HepG2 (cell line): ENCODE measurements around the gene ITCH. TPM values are rescaled to one million over a fixed set of nuclear protein-coding genes. Genes with fewer than 3 reads are reported as not detected.

Experiments used
- CREM ChIP-seq, 2 experiments: sonication (generic) in 1 of 2; formaldehyde crosslinking in 1 of 2; IDR thresholded peaks; 2 replicates each; pipeline versions ENCODE4 v1.4.0 to v1.6.1; 2016 to 2020; ENCODE audit warnings: antibody characterized with exemption in 1 of 2, mild to moderate bottlenecking in 1 of 2, missing genetic modification reagents in 1 of 2
- NCOR1 ChIP-seq: fragments of 200-600 bp; sonication (generic); IDR thresholded peaks from 2 replicates; pipeline ENCODE4 v1.7.0; 2017; ENCODE audit warnings: antibody characterized with exemption, low read length, borderline replicate concordance
- NKX3-1 ChIP-seq: sonication (generic); formaldehyde crosslinking; IDR thresholded peaks from 2 replicates; pipeline ENCODE4 v1.5.0; 2020; ENCODE audit warnings: missing genetic modification reagents
- PITX1 ChIP-seq: sonication (generic); formaldehyde crosslinking; IDR thresholded peaks from 2 replicates; pipeline ENCODE4 v1.5.1; 2020; ENCODE audit warnings: mild to moderate bottlenecking, missing genetic modification reagents
- PTBP1 ChIP-seq: fragments of 200-400 bp; formaldehyde crosslinking; IDR thresholded peaks from 2 replicates; pipeline ENCODE4 v1.6.1; 2018; ENCODE audit warnings: low read length, low read depth; ENCODE audit not compliant: poor library complexity, severe bottlenecking
- SATB2 ChIP-seq: sonication (generic); formaldehyde crosslinking; IDR thresholded peaks from 2 replicates; pipeline ENCODE4 v1.5.0; 2020; ENCODE audit warnings: missing genetic modification reagents
- STAG1 ChIP-seq: sonication (generic); formaldehyde crosslinking; IDR thresholded peaks from 2 replicates; pipeline ENCODE4 v1.4.0; 2020; ENCODE audit warnings: missing genetic modification reagents
- TBX2 ChIP-seq: sonication (generic); formaldehyde crosslinking; IDR thresholded peaks from 2 replicates; pipeline ENCODE4 v1.5.0; 2020; ENCODE audit warnings: missing genetic modification reagents, mild to moderate bottlenecking, borderline replicate concordance
- YEATS4 ChIP-seq: sonication (generic); formaldehyde crosslinking; IDR thresholded peaks from 2 replicates; pipeline ENCODE4 v1.4.0; 2020; ENCODE audit warnings: missing genetic modification reagents, borderline replicate concordance
- ZBTB7B ChIP-seq: sonication (generic); formaldehyde crosslinking; IDR thresholded peaks from 2 replicates; pipeline ENCODE4 v1.4.0; 2020; ENCODE audit warnings: missing genetic modification reagents
- ZFY ChIP-seq: sonication (generic); formaldehyde crosslinking; IDR thresholded peaks from 2 replicates; pipeline ENCODE4 v1.4.0; 2020; ENCODE audit warnings: missing genetic modification reagents
- ZNF121 ChIP-seq: sonication (generic); formaldehyde crosslinking; IDR thresholded peaks from 2 replicates; pipeline ENCODE4 v1.5.0; 2020; ENCODE audit warnings: mild to moderate bottlenecking, missing genetic modification reagents
- ZNF235 ChIP-seq: sonication (generic); formaldehyde crosslinking; IDR thresholded peaks from 2 replicates; pipeline ENCODE4 v1.8.1; 2023; ENCODE audit warnings: mild to moderate bottlenecking, missing genetic modification reagents, borderline replicate concordance
- ZNF331 ChIP-seq: sonication (generic); formaldehyde crosslinking; IDR thresholded peaks from 2 replicates; pipeline ENCODE4 v1.4.0; 2020; ENCODE audit warnings: missing genetic modification reagents
- polyA plus RNA-seq, 8 experiments: library from polyadenylated mRNA; depleted of rRNA in 3 of 8; stranded (reverse) in 7 of 8; unstranded in 1 of 8; fragments of >200 nt; fragmentation: Illumina TruSeq in 4 of 8; extraction: Trizol in 4 of 8; gene quantifications; 2 replicates each; pipeline versions ENCODE4 v1.2.1 to v1.2.3, GENCODE V29; 2011 to 2016; ENCODE audit warnings: low read depth in 4 of 8, missing spikeins in 1 of 8, mixed read lengths in 1 of 8; ENCODE audit not compliant: insufficient read depth in 1 of 8
- total RNA-seq, 5 experiments: library from RNA; depleted of rRNA; stranded (reverse); fragments of >200 nt; fragmentation: Illumina TruSeq; extraction: Trizol; gene quantifications; 2 replicates each; pipeline ENCODE4 v1.2.3, GENCODE V29; 2016; ENCODE audit warnings: low read depth in 1 of 5
- TF ChIP-seq, protein P1 (sequence below): IDR thresholded peaks from 2 replicates; pipeline ENCODE4 v1.6.1; 2016
- TF ChIP-seq, protein P2 (sequence below): sonication (generic); formaldehyde crosslinking; IDR thresholded peaks from 2 replicates; pipeline ENCODE4 v1.8.0; 2022; ENCODE audit warnings: mild to moderate bottlenecking, missing genetic modification reagents
- TF ChIP-seq, protein P3 (sequence below): conservative IDR thresholded peaks from 2 replicates; pipeline ENCODE4 v1.6.1; 2018; ENCODE audit warnings: missing genetic modification reagents
- TF ChIP-seq, protein P4 (sequence below): sonication (generic); formaldehyde crosslinking; IDR thresholded peaks from 2 replicates; pipeline ENCODE4 v1.4.0; 2020; ENCODE audit warnings: missing genetic modification reagents, borderline replicate concordance
- TF ChIP-seq, protein P5 (sequence below): sonication (generic); formaldehyde crosslinking; IDR thresholded peaks from 2 replicates; pipeline ENCODE4 v1.5.1; 2020; ENCODE audit warnings: missing genetic modification reagents, mild to moderate bottlenecking, borderline replicate concordance
- TF ChIP-seq, protein P6 (sequence below): sonication (generic); formaldehyde crosslinking; IDR thresholded peaks from 2 replicates; pipeline ENCODE4 v1.4.0; 2020; ENCODE audit warnings: missing genetic modification reagents

ITCH gene
- total and polyA plus RNA-seq, 2 of the 13 experiments (the other 11 are each of a cell fraction or from before 2014, with no cell fraction given): 20.5 to 112 TPM

DNA sequence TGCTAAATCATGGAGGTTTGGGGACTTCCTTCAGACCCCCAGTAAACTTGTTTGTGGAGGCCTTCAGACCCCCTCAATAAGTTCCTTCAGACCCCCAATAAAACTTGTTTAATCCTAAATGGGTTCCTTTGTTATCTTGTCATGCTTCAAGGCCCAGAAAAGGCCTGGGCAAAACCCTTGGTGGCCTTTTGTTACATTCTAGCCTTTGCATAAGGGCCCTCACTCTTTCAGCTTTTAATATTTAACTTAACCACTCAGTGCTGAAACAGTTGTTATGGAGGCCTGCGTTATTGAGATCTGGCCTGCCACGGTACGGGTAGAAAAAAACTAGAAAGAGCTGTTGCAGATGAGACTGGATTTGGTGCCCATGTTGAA, 148.8 kb downstream of the ITCH start (continued):
- TF ChIP-seq, protein P1, sequence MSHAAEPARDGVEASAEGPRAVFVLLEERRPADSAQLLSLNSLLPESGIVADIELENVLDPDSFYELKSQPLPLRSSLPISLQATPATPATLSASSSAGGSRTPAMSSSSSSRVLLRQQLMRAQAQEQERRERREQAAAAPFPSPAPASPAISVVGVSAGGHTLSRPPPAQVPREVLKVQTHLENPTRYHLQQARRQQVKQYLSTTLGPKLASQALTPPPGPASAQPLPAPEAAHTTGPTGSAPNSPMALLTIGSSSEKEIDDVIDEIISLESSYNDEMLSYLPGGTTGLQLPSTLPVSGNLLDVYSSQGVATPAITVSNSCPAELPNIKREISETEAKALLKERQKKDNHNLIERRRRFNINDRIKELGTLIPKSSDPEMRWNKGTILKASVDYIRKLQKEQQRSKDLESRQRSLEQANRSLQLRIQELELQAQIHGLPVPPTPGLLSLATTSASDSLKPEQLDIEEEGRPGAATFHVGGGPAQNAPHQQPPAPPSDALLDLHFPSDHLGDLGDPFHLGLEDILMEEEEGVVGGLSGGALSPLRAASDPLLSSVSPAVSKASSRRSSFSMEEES (CRISPR knock-in tag): no peak
- TF ChIP-seq ZNF235 (CRISPR knock-in tag) (no peak), PITX1 (0 out of 2 replicates have a peak, but pooled peaks have one; percentile 15), SATB2 (CRISPR knock-in tag) (no peak), STAG1 (CRISPR knock-in tag) (no peak), PTBP1 (no peak), NCOR1 (0 out of 2 replicates have a peak, but pooled peaks have one; percentile 4), ZNF331 (CRISPR knock-in tag) (peak; percentile 58), YEATS4 (peak; percentile 3; the same call in 1 of the 2 replicates), ZBTB7B (0 out of 2 replicates have a peak, but pooled peaks have one; percentile 46), CREM (IDR thresholded peaks at IDR 0.05) (peak; percentile 44), CREM (CRISPR knock-in tag; IDR thresholded peaks at IDR 0.05) (no peak), ZNF121 (CRISPR knock-in tag) (0 out of 2 replicates have a peak, but pooled peaks have one; percentile 31), NKX3-1 (no peak), ZFY (CRISPR knock-in tag) (peak; percentile 70), TBX2 (0 out of 2 replicates have a peak, but pooled peaks have one; percentile 25)
- TF ChIP-seq, protein P2, sequence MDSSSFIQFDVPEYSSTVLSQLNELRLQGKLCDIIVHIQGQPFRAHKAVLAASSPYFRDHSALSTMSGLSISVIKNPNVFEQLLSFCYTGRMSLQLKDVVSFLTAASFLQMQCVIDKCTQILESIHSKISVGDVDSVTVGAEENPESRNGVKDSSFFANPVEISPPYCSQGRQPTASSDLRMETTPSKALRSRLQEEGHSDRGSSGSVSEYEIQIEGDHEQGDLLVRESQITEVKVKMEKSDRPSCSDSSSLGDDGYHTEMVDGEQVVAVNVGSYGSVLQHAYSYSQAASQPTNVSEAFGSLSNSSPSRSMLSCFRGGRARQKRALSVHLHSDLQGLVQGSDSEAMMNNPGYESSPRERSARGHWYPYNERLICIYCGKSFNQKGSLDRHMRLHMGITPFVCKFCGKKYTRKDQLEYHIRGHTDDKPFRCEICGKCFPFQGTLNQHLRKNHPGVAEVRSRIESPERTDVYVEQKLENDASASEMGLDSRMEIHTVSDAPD: 0 out of 2 replicates have a peak, but pooled peaks have one; percentile 16
- TF ChIP-seq, protein P3, sequence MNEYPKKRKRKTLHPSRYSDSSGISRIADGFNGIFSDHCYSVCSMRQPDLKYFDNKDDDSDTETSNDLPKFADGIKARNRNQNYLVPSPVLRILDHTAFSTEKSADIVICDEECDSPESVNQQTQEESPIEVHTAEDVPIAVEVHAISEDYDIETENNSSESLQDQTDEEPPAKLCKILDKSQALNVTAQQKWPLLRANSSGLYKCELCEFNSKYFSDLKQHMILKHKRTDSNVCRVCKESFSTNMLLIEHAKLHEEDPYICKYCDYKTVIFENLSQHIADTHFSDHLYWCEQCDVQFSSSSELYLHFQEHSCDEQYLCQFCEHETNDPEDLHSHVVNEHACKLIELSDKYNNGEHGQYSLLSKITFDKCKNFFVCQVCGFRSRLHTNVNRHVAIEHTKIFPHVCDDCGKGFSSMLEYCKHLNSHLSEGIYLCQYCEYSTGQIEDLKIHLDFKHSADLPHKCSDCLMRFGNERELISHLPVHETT: no peak
- TF ChIP-seq, protein P4, sequence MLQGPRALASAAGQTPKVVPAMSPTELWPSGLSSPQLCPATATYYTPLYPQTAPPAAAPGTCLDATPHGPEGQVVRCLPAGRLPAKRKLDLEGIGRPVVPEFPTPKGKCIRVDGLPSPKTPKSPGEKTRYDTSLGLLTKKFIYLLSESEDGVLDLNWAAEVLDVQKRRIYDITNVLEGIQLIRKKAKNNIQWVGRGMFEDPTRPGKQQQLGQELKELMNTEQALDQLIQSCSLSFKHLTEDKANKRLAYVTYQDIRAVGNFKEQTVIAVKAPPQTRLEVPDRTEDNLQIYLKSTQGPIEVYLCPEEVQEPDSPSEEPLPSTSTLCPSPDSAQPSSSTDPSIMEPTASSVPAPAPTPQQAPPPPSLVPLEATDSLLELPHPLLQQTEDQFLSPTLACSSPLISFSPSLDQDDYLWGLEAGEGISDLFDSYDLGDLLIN (CRISPR knock-in tag): no peak
- TF ChIP-seq, protein P5, sequence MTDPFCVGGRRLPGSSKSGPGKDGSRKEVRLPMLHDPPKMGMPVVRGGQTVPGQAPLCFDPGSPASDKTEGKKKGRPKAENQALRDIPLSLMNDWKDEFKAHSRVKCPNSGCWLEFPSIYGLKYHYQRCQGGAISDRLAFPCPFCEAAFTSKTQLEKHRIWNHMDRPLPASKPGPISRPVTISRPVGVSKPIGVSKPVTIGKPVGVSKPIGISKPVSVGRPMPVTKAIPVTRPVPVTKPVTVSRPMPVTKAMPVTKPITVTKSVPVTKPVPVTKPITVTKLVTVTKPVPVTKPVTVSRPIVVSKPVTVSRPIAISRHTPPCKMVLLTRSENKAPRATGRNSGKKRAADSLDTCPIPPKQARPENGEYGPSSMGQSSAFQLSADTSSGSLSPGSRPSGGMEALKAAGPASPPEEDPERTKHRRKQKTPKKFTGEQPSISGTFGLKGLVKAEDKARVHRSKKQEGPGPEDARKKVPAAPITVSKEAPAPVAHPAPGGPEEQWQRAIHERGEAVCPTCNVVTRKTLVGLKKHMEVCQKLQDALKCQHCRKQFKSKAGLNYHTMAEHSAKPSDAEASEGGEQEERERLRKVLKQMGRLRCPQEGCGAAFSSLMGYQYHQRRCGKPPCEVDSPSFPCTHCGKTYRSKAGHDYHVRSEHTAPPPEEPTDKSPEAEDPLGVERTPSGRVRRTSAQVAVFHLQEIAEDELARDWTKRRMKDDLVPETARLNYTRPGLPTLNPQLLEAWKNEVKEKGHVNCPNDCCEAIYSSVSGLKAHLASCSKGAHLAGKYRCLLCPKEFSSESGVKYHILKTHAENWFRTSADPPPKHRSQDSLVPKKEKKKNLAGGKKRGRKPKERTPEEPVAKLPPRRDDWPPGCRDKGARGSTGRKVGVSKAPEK: no peak
- TF ChIP-seq, protein P6, sequence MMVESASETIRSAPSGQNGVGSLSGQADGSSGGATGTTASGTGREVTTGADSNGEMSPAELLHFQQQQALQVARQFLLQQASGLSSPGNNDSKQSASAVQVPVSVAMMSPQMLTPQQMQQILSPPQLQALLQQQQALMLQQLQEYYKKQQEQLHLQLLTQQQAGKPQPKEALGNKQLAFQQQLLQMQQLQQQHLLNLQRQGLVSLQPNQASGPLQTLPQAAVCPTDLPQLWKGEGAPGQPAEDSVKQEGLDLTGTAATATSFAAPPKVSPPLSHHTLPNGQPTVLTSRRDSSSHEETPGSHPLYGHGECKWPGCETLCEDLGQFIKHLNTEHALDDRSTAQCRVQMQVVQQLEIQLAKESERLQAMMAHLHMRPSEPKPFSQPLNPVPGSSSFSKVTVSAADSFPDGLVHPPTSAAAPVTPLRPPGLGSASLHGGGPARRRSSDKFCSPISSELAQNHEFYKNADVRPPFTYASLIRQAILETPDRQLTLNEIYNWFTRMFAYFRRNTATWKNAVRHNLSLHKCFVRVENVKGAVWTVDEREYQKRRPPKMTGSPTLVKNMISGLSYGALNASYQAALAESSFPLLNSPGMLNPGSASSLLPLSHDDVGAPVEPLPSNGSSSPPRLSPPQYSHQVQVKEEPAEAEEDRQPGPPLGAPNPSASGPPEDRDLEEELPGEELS (CRISPR knock-in tag): 0 out of 2 replicates have a peak, but pooled peaks have one; percentile 4
